Measurements from ENCODE around the gene ALG1.
A peak's percentile ranks its signal among the peaks of the same experiment; 100 is the strongest.
"Not testable (repeated sequence)": the region's sequence is repeated elsewhere in the genome, so short reads cannot be mapped to it uniquely, and the experiment has no call there.

The ALG1 gene

GRCh38 chr16:5088936-5089335 is 17.3 kb downstream of the ALG1 start:
- H3K4me2 ChIP-seq; H3K4me3 ChIP-seq (IDR thresholded peaks at IDR 0.05; ENCODE audit: insufficient read depth, low read depth, low read length); H4K20me1 ChIP-seq (ENCODE audit: insufficient read depth); H3K27ac ChIP-seq; H3K79me2 ChIP-seq (ENCODE audit: insufficient read depth, low read depth); H3K36me3 ChIP-seq (ENCODE audit: insufficient read depth); H3K9ac ChIP-seq; H2AFZ ChIP-seq (ENCODE audit: low read depth); H3K27me3 ChIP-seq (ENCODE audit: insufficient read depth, low read depth): not testable (repeated sequence)
- peaks cover 22% of the 10 kb centered on the region for H3K4me1 ChIP-seq (ENCODE audit: low read depth, poor library complexity, severe bottlenecking)

GRCh38 chr16:5089911-5090555 is 18.4 kb downstream of the ALG1 start:
- not testable (repeated sequence) for H3K4me3 ChIP-seq (IDR thresholded peaks at IDR 0.05; ENCODE audit: insufficient read depth, low read depth, low read length); H3K36me3 ChIP-seq (ENCODE audit: insufficient read depth); H3K27ac ChIP-seq; H2AFZ ChIP-seq (ENCODE audit: low read depth); H4K20me1 ChIP-seq (ENCODE audit: insufficient read depth); H3K4me2 ChIP-seq; H3K27me3 ChIP-seq (ENCODE audit: insufficient read depth, low read depth); H3K9ac ChIP-seq; H3K79me2 ChIP-seq (ENCODE audit: insufficient read depth, low read depth)
- peaks cover 31% of the 10 kb centered on the region for H3K4me1 ChIP-seq (ENCODE audit: low read depth, poor library complexity, severe bottlenecking)

- H3K27me3 ChIP-seq (ENCODE audit: insufficient read depth, low read depth); H3K27ac ChIP-seq; H3K9ac ChIP-seq; H3K4me2 ChIP-seq; H2AFZ ChIP-seq (ENCODE audit: low read depth); H3K36me3 ChIP-seq (ENCODE audit: insufficient read depth); H3K4me3 ChIP-seq (IDR thresholded peaks at IDR 0.05; ENCODE audit: insufficient read depth, low read depth, low read length); H4K20me1 ChIP-seq (ENCODE audit: insufficient read depth); H3K79me2 ChIP-seq (ENCODE audit: insufficient read depth, low read depth): not testable (repeated sequence)
- peaks cover 35% of the 10 kb centered on the region for H3K4me1 ChIP-seq (ENCODE audit: low read depth, poor library complexity, severe bottlenecking)
Measured at GRCh38 chr16:5090592-5090991, 18.9 kb downstream of the ALG1 start.

- H2AFZ ChIP-seq (ENCODE audit: low read depth) = not testable (repeated sequence)
Measured at GRCh38 chr16:5093081-5093480, 21.4 kb downstream of the ALG1 start.

GRCh38 chr16:5093746-5094145 is 22.1 kb downstream of the ALG1 start:
- Histone ChIP-seq H3K4me2 (peak overlapping the region; percentile 64; the same call in 1 of the 2 replicates), H3K27ac (peak overlapping the region; percentile 66; the same call in 1 of the 2 replicates), H3K79me2 (ENCODE audit: insufficient read depth, low read depth) (peaks cover 11% of the 10 kb centered on the region; the same call in 1 of the 2 replicates), H3K4me1 (ENCODE audit: low read depth, poor library complexity, severe bottlenecking) (peaks cover 46% of the 10 kb centered on the region)
- H2AFZ ChIP-seq (ENCODE audit: low read depth); H3K4me3 ChIP-seq (IDR thresholded peaks at IDR 0.05; ENCODE audit: insufficient read depth, low read depth, low read length); H4K20me1 ChIP-seq (ENCODE audit: insufficient read depth); H3K36me3 ChIP-seq (ENCODE audit: insufficient read depth); H3K27me3 ChIP-seq (ENCODE audit: insufficient read depth, low read depth); H3K9ac ChIP-seq: not testable (repeated sequence)

More at GRCh38 chr16:5093081-5093480, 21.4 kb downstream of the ALG1 start:
- not testable (repeated sequence) for H3K4me3 ChIP-seq (IDR thresholded peaks at IDR 0.05; ENCODE audit: insufficient read depth, low read depth, low read length); H3K27me3 ChIP-seq (ENCODE audit: insufficient read depth, low read depth); H4K20me1 ChIP-seq (ENCODE audit: insufficient read depth); H3K9ac ChIP-seq; H3K36me3 ChIP-seq (ENCODE audit: insufficient read depth); H3K27ac ChIP-seq; H3K4me2 ChIP-seq
- peaks cover 45% of the 10 kb centered on the region for H3K4me1 ChIP-seq (ENCODE audit: low read depth, poor library complexity, severe bottlenecking)
- H3K79me2 ChIP-seq (ENCODE audit: insufficient read depth, low read depth) = peaks cover 11% of the 10 kb centered on the region; the same call in 1 of the 2 replicates

- H2AFZ ChIP-seq (ENCODE audit: low read depth); H3K9ac ChIP-seq; H4K20me1 ChIP-seq (ENCODE audit: insufficient read depth); H3K4me3 ChIP-seq (IDR thresholded peaks at IDR 0.05; ENCODE audit: insufficient read depth, low read depth, low read length); H3K27me3 ChIP-seq (ENCODE audit: insufficient read depth, low read depth); H3K36me3 ChIP-seq (ENCODE audit: insufficient read depth): not testable (repeated sequence)
- Histone ChIP-seq H3K79me2 (ENCODE audit: insufficient read depth, low read depth) (peaks cover 11% of the 10 kb centered on the region; the same call in 1 of the 2 replicates), H3K4me1 (ENCODE audit: low read depth, poor library complexity, severe bottlenecking) (peaks cover 54% of the 10 kb centered on the region), H3K27ac (peak overlapping the region; percentile 60), H3K4me2 (peak overlapping the region; percentile 66)
Measured at GRCh38 chr16:5095145-5095830, 23.6 kb downstream of the ALG1 start.

- not testable (repeated sequence) for H3K27me3 ChIP-seq (ENCODE audit: insufficient read depth, low read depth); H2AFZ ChIP-seq (ENCODE audit: low read depth); H4K20me1 ChIP-seq (ENCODE audit: insufficient read depth); H3K36me3 ChIP-seq (ENCODE audit: insufficient read depth); H3K4me3 ChIP-seq (IDR thresholded peaks at IDR 0.05; ENCODE audit: insufficient read depth, low read depth, low read length)
- Histone ChIP-seq H3K4me1 (ENCODE audit: low read depth, poor library complexity, severe bottlenecking) (peaks cover 54% of the 10 kb centered on the region), H3K27ac (peak overlapping the region; percentile 60), H3K4me2 (peak overlapping the region; percentile 90), H3K79me2 (ENCODE audit: insufficient read depth, low read depth) (peaks cover 11% of the 10 kb centered on the region; the same call in 1 of the 2 replicates), H3K9ac (peak overlapping the region; percentile 71)
Measured at GRCh38 chr16:5096437-5097060, 24.9 kb downstream of the ALG1 start.

- H3K27me3 ChIP-seq (ENCODE audit: insufficient read depth, low read depth); H3K36me3 ChIP-seq (ENCODE audit: insufficient read depth); H3K4me3 ChIP-seq (IDR thresholded peaks at IDR 0.05; ENCODE audit: insufficient read depth, low read depth, low read length); H4K20me1 ChIP-seq (ENCODE audit: insufficient read depth): not testable (repeated sequence)
- Histone ChIP-seq H3K4me1 (ENCODE audit: low read depth, poor library complexity, severe bottlenecking) (peaks cover 51% of the 10 kb centered on the region), H3K79me2 (ENCODE audit: insufficient read depth, low read depth) (peaks cover 11% of the 10 kb centered on the region; the same call in 1 of the 2 replicates), H3K27ac (peak overlapping the region; percentile 60), H3K4me2 (peak overlapping the region; percentile 90), H3K9ac (peak overlapping the region; percentile 71), H2AFZ (ENCODE audit: low read depth) (peak overlapping the region; percentile 41)
Measured at GRCh38 chr16:5097061-5097469, 25.4 kb downstream of the ALG1 start.

GRCh38 chr16:5097470-5098220 is 26.0 kb downstream of the ALG1 start, which contains the start of gene EEF2KMT:
TSS of gene EEF2KMT (minus strand) at chr16:5097795. CDS start at chr16:5097739, 56 bp downstream.
- Histone ChIP-seq H3K4me1 (ENCODE audit: low read depth, poor library complexity, severe bottlenecking) (peaks cover 45% of the 10 kb centered on the region), H3K27ac (peak within 1 kb of the TSS; percentile 60), H3K79me2 (ENCODE audit: insufficient read depth, low read depth) (peaks cover 11% of the 10 kb centered on the region; the same call in 1 of the 2 replicates), H2AFZ (ENCODE audit: low read depth) (peak within 1 kb of the TSS; percentile 59), H3K4me2 (peak within 1 kb of the TSS; percentile 90), H3K9ac (peak within 1 kb of the TSS; percentile 71)
- not testable (repeated sequence) for H3K36me3 ChIP-seq (ENCODE audit: insufficient read depth); H3K27me3 ChIP-seq (ENCODE audit: insufficient read depth, low read depth); H3K4me3 ChIP-seq (IDR thresholded peaks at IDR 0.05; ENCODE audit: insufficient read depth, low read depth, low read length); H4K20me1 ChIP-seq (ENCODE audit: insufficient read depth)
